Glutamatergic neuron (in vitro differentiated cells): ENCODE data around the gene CCBE1. TPM values are rescaled to one million over a fixed set of nuclear protein-coding genes. Genes with fewer than 3 reads are reported as not detected.

Experiments used
- DNase-seq: peaks from one replicate; pipeline ENCODE4 v3.0.0; 2022
- H3K27ac Mint-ChIP-seq: one replicate; pipeline ENCODE4 v1.8.0; 2020; ENCODE audit warnings: mild to moderate bottlenecking, mixed read lengths, inconsistent platforms; ENCODE audit not compliant: unreplicated experiment
- H3K27me3 Mint-ChIP-seq: one replicate; pipeline ENCODE4 v1.8.0; 2020; ENCODE audit warnings: mild to moderate bottlenecking, moderate library complexity, mixed read lengths, inconsistent platforms; ENCODE audit not compliant: unreplicated experiment
- H3K36me3 Mint-ChIP-seq: one replicate; pipeline ENCODE4 v1.8.0; 2020; ENCODE audit warnings: mild to moderate bottlenecking, mixed read lengths, inconsistent platforms; ENCODE audit not compliant: unreplicated experiment
- H3K4me1 Mint-ChIP-seq: one replicate; pipeline ENCODE4 v1.8.0; 2020; ENCODE audit warnings: mild to moderate bottlenecking, low read depth, mixed read lengths, inconsistent platforms; ENCODE audit not compliant: unreplicated experiment
- H3K4me3 Mint-ChIP-seq: one replicate; pipeline ENCODE4 v1.8.0; 2020; ENCODE audit warnings: mild to moderate bottlenecking, mixed read lengths, inconsistent platforms; ENCODE audit not compliant: unreplicated experiment
- H3K9me3 Mint-ChIP-seq: one replicate; pipeline ENCODE4 v1.8.0; 2020; ENCODE audit warnings: mild to moderate bottlenecking, moderate library complexity, mixed read lengths, inconsistent platforms; ENCODE audit not compliant: unreplicated experiment
- CTCF ChIP-seq: fragments of 200-600 bp; sonication (generic); IDR thresholded peaks from one replicate; pipeline ENCODE4 v1.5.0; 2021; ENCODE audit not compliant: partially characterized antibody, unreplicated experiment
- total RNA-seq: library from RNA; stranded (reverse); fragmentation: NEBNext Ultra II Directional; extraction: Animal tissue kit (Norgen Biotek cat#: 25700); gene quantifications from one replicate; pipeline ENCODE4 v1.2.1, GENCODE V29; 2021; ENCODE audit not compliant: unreplicated experiment

Gene CCBE1
- total RNA-seq, 1 donor from 2014 or later: 0.81 TPM

GRCh38 chr18:59549503-59550173 is 147.6 kb downstream of the CCBE1 start:
- Mint-ChIP-seq H3K4me3 (no peak overlapping the region), H3K27me3 (no peaks in the 10 kb centered on the region), H3K9me3 (no peaks in the 10 kb centered on the region), H3K36me3 (no peaks in the 10 kb centered on the region), H3K4me1 (peaks cover 22% of the 10 kb centered on the region), H3K27ac (no peak overlapping the region)
- DNase-seq: no peak
- TF ChIP-seq CTCF: no peak

GRCh38 chr18:59547581-59548182 is 149.5 kb downstream of the CCBE1 start:
- Mint-ChIP-seq H3K9me3 (no peaks in the 10 kb centered on the region), H3K36me3 (no peaks in the 10 kb centered on the region), H3K27ac (peak overlapping the region; percentile 24), H3K27me3 (no peaks in the 10 kb centered on the region), H3K4me3 (no peak overlapping the region), H3K4me1 (peaks cover 11% of the 10 kb centered on the region)
- no peak for TF ChIP-seq CTCF
- DNase-seq: no peak

- peaks cover 2% of the 10 kb centered on the region for H3K9me3 Mint-ChIP-seq
- H3K27ac Mint-ChIP-seq: no peak overlapping the region
- no peak for TF ChIP-seq CTCF
- H3K27me3 Mint-ChIP-seq: no peaks in the 10 kb centered on the region
- no peaks in the 10 kb centered on the region for H3K36me3 Mint-ChIP-seq
- no peak overlapping the region for H3K4me3 Mint-ChIP-seq
- no peak for DNase-seq
- H3K4me1 Mint-ChIP-seq: peaks cover 11% of the 10 kb centered on the region
Observed at GRCh38 chr18:59546188-59546587, 151.0 kb downstream of the CCBE1 start.

GRCh38 chr18:59540780-59541179 is 156.4 kb downstream of the CCBE1 start:
- Mint-ChIP-seq H3K4me1 (no peaks in the 10 kb centered on the region), H3K27me3 (no peaks in the 10 kb centered on the region), H3K4me3 (no peak overlapping the region), H3K36me3 (no peaks in the 10 kb centered on the region), H3K9me3 (peaks cover 2% of the 10 kb centered on the region), H3K27ac (no peak overlapping the region)
- DNase-seq: no peak
- TF ChIP-seq CTCF: no peak

GRCh38 chr18:59540346-59540745 is 156.9 kb downstream of the CCBE1 start:
- H3K9me3 Mint-ChIP-seq: peaks cover 2% of the 10 kb centered on the region
- no peak for DNase-seq
- no peaks in the 10 kb centered on the region for H3K4me1 Mint-ChIP-seq
- TF ChIP-seq CTCF: no peak
- no peaks in the 10 kb centered on the region for H3K36me3 Mint-ChIP-seq
- no peak overlapping the region for H3K27ac Mint-ChIP-seq
- no peaks in the 10 kb centered on the region for H3K27me3 Mint-ChIP-seq
- no peak overlapping the region for H3K4me3 Mint-ChIP-seq
